Thymus (tissue), 11 donors: ENCODE results near the gene CBLN1. TPM values are rescaled to one million over a fixed set of nuclear protein-coding genes. Genes with fewer than 3 reads are reported as not detected.

Experiments used
- DNase-seq, 9 donors: peaks; one replicate each; pipeline ENCODE4 v3.0.0-alpha.2; 2013; ENCODE audit warnings: low spot score in 9 of 9, low read depth in 6 of 9, missing footprints in 1 of 9
- H3K27ac ChIP-seq, 2 donors: one replicate each; pipeline ENCODE4 v1.5.1; 2013; ENCODE audit warnings: control low read depth in 1 of 2, low read depth in 1 of 2, low read length in 1 of 2, mild to moderate bottlenecking in 1 of 2, moderate library complexity in 1 of 2
- H3K27me3 ChIP-seq, 2 donors: one replicate each; pipeline ENCODE4 v1.5.1; 2013; ENCODE audit warnings: low read length in 1 of 2; ENCODE audit not compliant: control insufficient read depth in 2 of 2, insufficient read depth in 1 of 2
- H3K36me3 ChIP-seq, 2 donors: one replicate each; pipeline ENCODE4 v1.5.1; 2013; ENCODE audit warnings: low read length in 1 of 2, mild to moderate bottlenecking in 1 of 2, moderate library complexity in 1 of 2; ENCODE audit not compliant: control insufficient read depth in 2 of 2, insufficient read depth in 2 of 2
- H3K4me1 ChIP-seq, 2 donors: one replicate each; pipeline ENCODE4 v1.5.1; 2013; ENCODE audit warnings: low read length in 2 of 2; ENCODE audit not compliant: control insufficient read depth in 2 of 2, insufficient read depth in 2 of 2
- H3K4me3 ChIP-seq, 2 donors: one replicate each; pipeline ENCODE4 v1.5.1; 2013; ENCODE audit warnings: low read length in 2 of 2, control low read depth in 1 of 2, mild to moderate bottlenecking in 1 of 2
- H3K9me3 ChIP-seq, 2 donors: one replicate each; pipeline ENCODE4 v1.5.1; 2013; ENCODE audit warnings: low read length in 1 of 2, mild to moderate bottlenecking in 1 of 2; ENCODE audit not compliant: control insufficient read depth in 2 of 2, insufficient read depth in 1 of 2
- WGBS: extraction: QIAGEN DNeasy Blood & Tissue Kit; methylation state at CpG from one replicate; pipeline ENCODE4 v1.1.7; 2013; 5-methylcytosine and 5-hydroxymethylcytosine counted together
- polyA plus RNA-seq: library from polyadenylated mRNA; stranded (reverse); fragments of 200-250 nt; gene quantifications from one replicate; pipeline ENCODE4 v1.2.3, GENCODE V29; 2013
- total RNA-seq: library from RNA; stranded (reverse); fragments of 120-200 nt; gene quantifications from one replicate; pipeline ENCODE4 v1.2.4, GENCODE V29; 2013
- donor health status: healthy.

The CBLN1 gene
- total and polyA plus RNA-seq, 2 donors = 0.32 to 1.3 TPM

DNA sequence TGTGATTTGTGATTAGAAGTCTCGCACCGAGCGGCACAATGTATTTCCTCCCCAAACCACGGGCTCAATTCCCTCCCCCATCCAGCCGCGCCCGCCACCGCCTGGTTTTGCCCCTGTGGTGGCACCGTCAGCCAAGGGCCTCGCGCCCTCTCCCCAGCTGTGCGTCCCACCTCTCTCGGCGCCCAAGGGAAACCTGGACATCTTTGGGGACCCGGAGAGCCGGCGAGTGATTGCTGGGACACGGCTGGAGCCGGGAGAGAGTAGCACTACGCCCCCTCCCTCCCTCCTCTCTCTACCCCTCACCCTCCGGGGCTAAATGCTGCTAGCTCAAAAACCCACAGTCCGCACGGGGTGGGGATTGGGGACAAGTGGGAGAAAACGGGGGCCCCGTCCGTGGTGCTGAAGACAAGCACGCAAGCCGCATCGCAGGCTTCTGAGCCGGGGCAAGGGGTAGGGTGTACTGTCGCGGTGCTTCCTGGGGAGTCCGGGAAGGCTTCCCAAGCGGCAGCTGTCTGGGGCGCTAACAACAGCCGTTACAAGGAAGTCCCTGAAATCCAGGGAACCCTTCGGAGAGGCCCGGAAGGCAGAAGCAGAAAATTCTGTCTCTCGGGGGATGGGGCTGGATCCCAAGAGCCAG is 1.4 kb downstream of the CBLN1 start:
- H3K27me3 ChIP-seq = peaks cover 90 to 96% of the 10 kb centered on the region in 2 donors
- 2% methylated on average over 39 of the region's 39 CpGs for WGBS

DNA sequence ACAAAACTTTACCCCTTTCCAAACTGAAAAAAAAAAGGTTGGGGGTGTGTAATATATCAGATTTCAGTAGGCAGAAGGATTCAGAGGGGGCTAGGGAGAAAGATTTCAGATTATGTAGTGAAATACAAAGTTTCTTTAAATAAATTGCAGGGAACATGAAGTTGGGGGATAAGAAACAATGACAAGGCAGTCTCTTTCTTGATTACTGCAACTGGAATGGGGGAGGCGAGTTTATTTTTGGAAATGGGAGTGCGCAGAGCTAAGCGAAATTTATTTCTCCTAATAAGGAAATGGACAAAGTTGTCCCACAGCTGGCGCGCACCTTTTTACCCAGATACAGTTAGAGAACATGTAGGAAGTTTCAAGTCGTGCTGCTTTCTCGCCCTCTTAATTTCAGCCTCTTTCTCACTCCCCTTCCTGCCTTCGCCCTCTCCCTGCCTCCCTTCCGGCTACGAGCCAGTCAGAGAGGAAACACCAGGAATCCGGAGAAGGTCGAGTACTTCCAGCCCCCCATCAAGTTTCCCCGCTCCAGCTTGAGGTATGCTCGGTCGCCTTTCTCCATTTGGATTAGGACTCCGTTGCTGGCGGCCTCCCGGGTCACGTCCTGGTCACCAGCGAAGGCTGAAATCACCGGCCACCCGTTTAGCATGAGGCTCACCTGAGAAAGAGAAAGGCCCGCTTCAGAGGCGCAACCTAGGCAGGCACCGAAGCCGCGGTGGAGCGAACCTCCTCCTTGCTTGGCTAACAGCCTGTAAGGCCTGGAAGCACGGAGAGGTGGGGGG is 2.5 kb downstream of the CBLN1 start:
- DNase-seq = no peak
- H3K36me3 ChIP-seq = no peaks in the 10 kb centered on the region
- peaks cover 2 to 8% of the 10 kb centered on the region in 2 donors for H3K4me1 ChIP-seq
- 6% methylated on average over 29 of the region's 29 CpGs for WGBS
- peaks cover 97% of the 10 kb centered on the region in 2 donors for H3K27me3 ChIP-seq
- H3K4me3 ChIP-seq = no peak overlapping the region
- no peaks in the 10 kb centered on the region for H3K9me3 ChIP-seq
- no peak overlapping the region for H3K27ac ChIP-seq

More for the DNA sequence above, 1.4 kb downstream of the CBLN1 start:
- DNase-seq = peak in 1 of 9 donors; percentile 20
- no peak overlapping the region for H3K27ac ChIP-seq
- H3K9me3 ChIP-seq = no peaks in the 10 kb centered on the region
- H3K36me3 ChIP-seq = no peaks in the 10 kb centered on the region
- H3K4me3 ChIP-seq = no peak overlapping the region
- peaks cover 2 to 8% of the 10 kb centered on the region in 2 donors for H3K4me1 ChIP-seq

DNA sequence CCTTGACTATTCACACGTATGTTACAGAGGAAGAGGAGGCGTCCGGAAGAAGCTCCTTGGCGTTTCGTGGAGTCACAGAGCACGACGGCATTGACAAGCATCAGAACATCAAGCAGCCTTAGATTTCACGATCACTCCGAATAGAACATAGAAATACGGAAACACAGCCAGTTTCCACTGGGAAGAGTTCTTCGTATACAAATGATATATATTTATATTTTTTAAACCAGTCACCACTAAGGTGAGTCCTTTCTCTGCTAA is 3.1 kb downstream of the CBLN1 start:
- Histone ChIP-seq H3K27ac (no peak overlapping the region), H3K36me3 (no peaks in the 10 kb centered on the region), H3K4me1 (peaks cover 2 to 8% of the 10 kb centered on the region in 2 donors), H3K4me3 (no peak overlapping the region), H3K27me3 (peaks cover 94 to 97% of the 10 kb centered on the region in 2 donors), H3K9me3 (no peaks in the 10 kb centered on the region)
- 15% methylated on average over 11 of the region's 11 CpGs for WGBS
- no peak for DNase-seq

DNA sequence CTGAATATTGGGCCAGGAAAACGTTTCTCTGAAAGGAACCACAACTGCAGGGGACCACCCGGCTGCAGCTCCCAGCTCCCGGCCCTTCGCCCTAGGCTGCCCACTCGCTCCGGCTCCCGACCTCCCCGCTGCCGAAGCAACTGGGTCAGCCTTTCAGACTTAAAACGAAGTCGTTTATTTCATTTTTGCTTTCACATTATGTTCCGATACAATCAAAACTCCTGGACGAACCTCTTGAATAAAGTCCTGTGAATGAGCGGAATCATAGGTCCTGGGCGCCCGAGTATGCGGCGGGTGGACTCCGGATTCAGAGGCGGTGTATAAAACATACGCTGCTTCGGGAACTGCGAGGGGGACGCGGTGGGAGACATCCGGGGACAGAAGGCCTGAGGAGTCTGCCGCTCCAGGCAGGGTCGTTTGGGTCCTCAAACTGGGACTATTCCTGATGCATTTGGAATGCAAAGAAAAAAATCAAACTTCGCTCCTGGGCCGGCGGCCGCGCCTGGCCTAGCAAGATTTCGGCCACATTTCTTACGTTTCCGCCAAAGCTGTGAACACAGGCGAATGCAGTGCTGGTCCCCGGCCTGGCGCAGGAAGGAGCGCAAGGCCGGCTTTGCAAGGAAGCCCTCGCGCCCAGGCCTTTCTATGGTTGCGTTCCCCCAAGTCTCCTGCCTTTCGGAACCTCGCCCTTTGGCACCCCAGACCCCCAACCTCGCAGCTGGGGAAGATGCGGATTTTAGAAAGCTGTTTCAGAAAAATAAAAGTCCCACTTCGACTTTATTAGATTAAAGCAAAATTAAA is 3.7 kb downstream of the CBLN1 start:
- no peaks in the 10 kb centered on the region for H3K9me3 ChIP-seq
- H3K27me3 ChIP-seq = peaks cover 89 to 96% of the 10 kb centered on the region in 2 donors
- WGBS = 9% methylated on average over 49 of the region's 49 CpGs
- peaks cover 2 to 8% of the 10 kb centered on the region in 2 donors for H3K4me1 ChIP-seq
- no peak for DNase-seq
- H3K4me3 ChIP-seq = no peak overlapping the region
- H3K27ac ChIP-seq = no peak overlapping the region
- no peaks in the 10 kb centered on the region for H3K36me3 ChIP-seq

DNA sequence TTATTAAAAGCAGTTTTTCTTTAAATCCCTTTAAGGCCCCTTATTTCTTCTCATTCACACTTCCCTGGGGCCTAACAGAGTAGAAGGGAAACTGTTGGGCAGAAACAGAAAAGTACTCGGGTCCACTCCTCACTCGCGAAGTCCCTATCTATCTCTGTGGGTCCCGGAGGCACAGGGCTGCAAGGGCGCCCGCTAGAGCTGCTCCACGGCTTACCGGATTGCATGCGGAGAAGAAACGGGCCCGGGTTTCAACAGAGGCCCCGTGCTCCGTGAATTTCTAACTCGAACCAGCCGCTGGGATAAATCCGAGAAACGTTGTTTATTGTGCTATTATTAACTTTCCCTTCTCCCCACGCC is 4.3 kb downstream of the CBLN1 start:
- no peak overlapping the region for H3K4me3 ChIP-seq
- 9% methylated on average over 18 of the region's 18 CpGs for WGBS
- peaks cover 0 to 5% of the 10 kb centered on the region in 2 donors for H3K4me1 ChIP-seq
- no peak overlapping the region for H3K27ac ChIP-seq
- H3K27me3 ChIP-seq = peaks cover 83 to 90% of the 10 kb centered on the region in 2 donors
- DNase-seq = no peak
- H3K9me3 ChIP-seq = no peaks in the 10 kb centered on the region
- no peaks in the 10 kb centered on the region for H3K36me3 ChIP-seq

GRCh38 chr16:49276646-49277385 is 4.8 kb downstream of the CBLN1 start:
- Histone ChIP-seq H3K9me3 (no peaks in the 10 kb centered on the region), H3K4me3 (no peak overlapping the region), H3K27ac (no peak overlapping the region), H3K36me3 (no peaks in the 10 kb centered on the region), H3K4me1 (no peaks in the 10 kb centered on the region), H3K27me3 (peaks cover 80 to 86% of the 10 kb centered on the region in 2 donors)
- 18% methylated on average over 19 of the region's 19 CpGs for WGBS
- no peak for DNase-seq

DNA sequence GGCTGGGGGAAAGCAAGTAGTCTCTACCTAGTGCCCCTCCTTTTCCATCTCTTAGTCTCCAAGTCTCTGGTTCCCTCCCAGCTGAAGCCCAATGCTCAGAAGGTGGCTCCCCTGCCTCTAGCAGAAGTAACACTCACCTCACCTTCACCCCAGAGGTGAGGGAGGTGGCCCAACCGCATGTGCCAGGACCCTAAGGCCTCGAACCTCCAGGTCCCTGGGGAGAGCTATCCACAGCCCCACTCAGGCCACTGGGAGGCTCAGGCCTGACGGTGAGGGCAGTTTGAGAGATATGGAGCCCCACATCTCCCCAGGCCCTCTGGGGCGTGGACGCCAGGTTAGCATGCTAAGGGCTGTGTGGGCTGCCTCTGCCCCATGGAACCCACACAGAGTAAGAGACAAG is 5.8 kb downstream of the CBLN1 start:
- no peaks in the 10 kb centered on the region for H3K36me3 ChIP-seq
- no peak for DNase-seq
- H3K9me3 ChIP-seq = no peaks in the 10 kb centered on the region
- H3K4me1 ChIP-seq = no peaks in the 10 kb centered on the region
- H3K27me3 ChIP-seq = peaks cover 71 to 78% of the 10 kb centered on the region in 2 donors
- no peak overlapping the region for H3K4me3 ChIP-seq
- H3K27ac ChIP-seq = no peak overlapping the region
- 35% methylated on average over 5 of the region's 5 CpGs for WGBS

DNA sequence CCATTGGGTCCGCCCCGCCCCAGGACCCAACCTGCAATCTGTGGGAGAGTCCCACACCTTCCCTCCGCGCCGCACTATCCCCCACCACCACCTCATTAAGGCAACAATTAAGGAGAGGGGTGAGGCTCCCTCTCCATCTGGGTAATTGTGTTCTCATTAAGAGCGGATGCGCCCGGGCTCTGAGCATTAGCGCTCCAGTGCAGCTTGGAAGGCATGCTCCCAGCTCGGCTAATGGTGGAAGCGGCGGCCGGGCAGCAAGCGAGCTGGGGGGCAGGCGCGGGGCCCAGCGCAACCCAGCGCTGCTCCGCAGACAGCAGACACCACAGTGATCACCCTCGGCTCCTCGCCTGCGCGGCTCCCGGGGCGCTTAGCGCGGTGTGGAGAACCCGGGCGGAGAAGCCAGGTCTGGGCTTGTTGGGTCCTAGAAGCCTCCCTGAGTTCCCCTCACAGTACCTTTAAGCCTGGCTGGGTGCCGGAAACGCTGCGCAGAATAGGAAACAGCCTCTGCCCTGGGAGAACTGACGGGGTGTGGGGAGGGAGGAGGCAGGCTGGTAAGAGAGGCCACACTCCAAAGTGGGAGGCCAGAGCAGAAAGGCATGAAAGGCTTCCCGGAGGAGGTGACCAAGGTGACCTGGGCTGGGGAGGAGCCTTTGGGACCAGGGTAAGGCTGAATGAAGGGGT is 6.4 kb downstream of the CBLN1 start:
- Histone ChIP-seq H3K9me3 (no peaks in the 10 kb centered on the region), H3K4me3 (no peak overlapping the region), H3K27me3 (peaks cover 64 to 72% of the 10 kb centered on the region in 2 donors), H3K27ac (no peak overlapping the region), H3K4me1 (no peaks in the 10 kb centered on the region), H3K36me3 (no peaks in the 10 kb centered on the region)
- no peak for DNase-seq
- 6% methylated on average over 34 of the region's 34 CpGs for WGBS
